GM03348 (cell line): ENCODE data around the gene PCSK7.

Source experiments
- DNase-seq: peaks from one replicate; pipeline ENCODE4 v3.0.0; 2012; ENCODE audit warnings: low spot score

PCSK7 gene

GRCh38 chr11:117154468-117154867 lies 77.4 kb downstream of the PCSK7 start:
- no peak for DNase-seq
